ENCODE results near the gene ABCA13.

Gene ABCA13

GRCh38 chr7:48454750-48455192 lies 283.5 kb downstream of the ABCA13 start:
- no peak for DNase-seq

- DNase-seq, result no peak
Measured at GRCh38 chr7:48455363-48455762, 284.1 kb downstream of the ABCA13 start.

- no peak for DNase-seq
Measured at GRCh38 chr7:48458701-48459524, 287.7 kb downstream of the ABCA13 start.

GRCh38 chr7:48466713-48467112 lies 295.5 kb downstream of the ABCA13 start:
- DNase-seq, result no peak

- no peak for DNase-seq
Measured at GRCh38 chr7:48471196-48471595, 299.9 kb downstream of the ABCA13 start.

- no peak for DNase-seq
Measured at GRCh38 chr7:48472640-48473039, 301.4 kb downstream of the ABCA13 start.

- no peak for DNase-seq
Measured at GRCh38 chr7:48473205-48473865, 302.1 kb downstream of the ABCA13 start.

- no peak for DNase-seq
Measured at GRCh38 chr7:48481235-48481634, 310.0 kb downstream of the ABCA13 start.

GRCh38 chr7:48497521-48497920 lies 326.3 kb downstream of the ABCA13 start:
- DNase-seq, result no peak

GRCh38 chr7:48502021-48502420 lies 330.8 kb downstream of the ABCA13 start:
- DNase-seq, result no peak

GRCh38 chr7:48505051-48505450 lies 333.8 kb downstream of the ABCA13 start:
- DNase-seq, result no peak

GRCh38 chr7:48505466-48505865 lies 334.2 kb downstream of the ABCA13 start:
- DNase-seq, result no peak

GRCh38 chr7:48506569-48506968 lies 335.3 kb downstream of the ABCA13 start:
- no peak for DNase-seq

GRCh38 chr7:48511080-48511479 lies 339.8 kb downstream of the ABCA13 start:
- DNase-seq, result no peak

- DNase-seq, result no peak
Measured at GRCh38 chr7:48512892-48513291, 341.6 kb downstream of the ABCA13 start.

- DNase-seq, result no peak
Measured at GRCh38 chr7:48515171-48515570, 343.9 kb downstream of the ABCA13 start.

GRCh38 chr7:48518092-48518491 lies 346.8 kb downstream of the ABCA13 start:
- DNase-seq, result no peak

GRCh38 chr7:48522692-48523091 lies 351.4 kb downstream of the ABCA13 start:
- no peak for DNase-seq

GRCh38 chr7:48525736-48526732 lies 354.8 kb downstream of the ABCA13 start:
- DNase-seq, result no peak

GRCh38 chr7:48528646-48529045 lies 357.4 kb downstream of the ABCA13 start:
- DNase-seq, result no peak

GRCh38 chr7:48537561-48537960 lies 366.3 kb downstream of the ABCA13 start:
- no peak for DNase-seq

GRCh38 chr7:48540746-48541145 lies 369.5 kb downstream of the ABCA13 start:
- no peak for DNase-seq

- DNase-seq, result no peak
Measured at GRCh38 chr7:48548667-48549066, 377.4 kb downstream of the ABCA13 start.
